Calu3 (cell line): Measurements from ENCODE around the gene CARMIL1. TPM values are rescaled to one million over a fixed set of nuclear protein-coding genes. Genes with fewer than 3 reads are reported as not detected.
A peak's percentile ranks its signal among the peaks of the same experiment; 100 is the strongest.

Experiments used
- BruUV-seq: library from RNA; stranded (reverse); fragments of 400-500 nt; replicated peaks from 2 replicates; lab custom pipeline; 2021; lab: Mats Ljungman, UMichigan
- CTCF ChIA-PET: fragments of 300-600 bp; sonication (Branson Sonifier 250); formaldehyde crosslinking; loops from one replicate; lab custom pipeline; 2022; ENCODE audit warnings: antibody characterized with exemption; lab: Charles Lee
- DNase-seq: peaks from one replicate; pipeline ENCODE4 v3.0.0; 2022
- H3K27ac Mint-ChIP-seq: one replicate; pipeline ENCODE4 v1.8.0; 2022; ENCODE audit warnings: mixed read lengths; ENCODE audit not compliant: unreplicated experiment
- H3K27me3 Mint-ChIP-seq: one replicate; pipeline ENCODE4 v1.8.0; 2022; ENCODE audit warnings: mixed read lengths; ENCODE audit not compliant: unreplicated experiment
- H3K36me3 Mint-ChIP-seq: one replicate; pipeline ENCODE4 v1.8.0; 2022; ENCODE audit warnings: mild to moderate bottlenecking, moderate library complexity, mixed read lengths; ENCODE audit not compliant: insufficient read depth, unreplicated experiment
- H3K4me1 Mint-ChIP-seq: one replicate; pipeline ENCODE4 v1.8.0; 2022; ENCODE audit warnings: mild to moderate bottlenecking, low read depth, mixed read lengths; ENCODE audit not compliant: unreplicated experiment
- H3K4me3 Mint-ChIP-seq: one replicate; pipeline ENCODE4 v1.8.0; 2022; ENCODE audit warnings: mild to moderate bottlenecking, low read depth, moderate library complexity, mixed read lengths; ENCODE audit not compliant: unreplicated experiment
- H3K9me3 Mint-ChIP-seq: one replicate; pipeline ENCODE4 v1.8.0; 2022; ENCODE audit warnings: low read depth, mixed read lengths; ENCODE audit not compliant: unreplicated experiment
- intact Hi-C: fragments of 100-400 bp; cut with micrococcal nuclease; formaldehyde crosslinking; loops from one replicate; pipeline ENCODE4 v1.10.0; 2022; ENCODE audit not compliant: unreplicated experiment
- total RNA-seq: library from RNA; stranded (reverse); gene quantifications from 2 replicates; pipeline ENCODE4 v1.2.3, GENCODE V29; 2022
- TF ChIP-seq, protein P1 (sequence below): fragments of 200-600 bp; IDR thresholded peaks from one replicate; pipeline ENCODE4 v1.8.0; 2022; ENCODE audit warnings: antibody characterized with exemption; ENCODE audit not compliant: unreplicated experiment

CARMIL1 gene
- total RNA-seq, 1 experiment from 2014 or later, result 92.4 TPM

DNA sequence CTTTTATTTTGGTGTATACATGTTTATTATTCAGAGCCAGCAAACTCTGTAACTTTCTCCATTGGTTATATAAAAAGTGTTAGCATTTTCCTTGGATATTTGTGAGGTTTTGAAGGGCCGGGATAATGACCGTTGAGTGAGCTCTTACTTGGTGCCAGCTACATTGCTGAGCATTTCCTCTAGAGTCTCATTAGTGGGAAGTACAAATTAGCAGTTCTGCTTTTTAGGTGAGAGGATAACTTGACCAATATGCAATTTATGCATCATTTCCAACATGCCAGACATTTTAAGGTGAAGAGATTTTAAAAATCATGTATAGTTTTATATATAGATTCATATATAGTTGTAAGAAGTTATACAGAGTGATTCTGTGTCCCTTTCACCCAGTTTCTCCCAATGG lies 84.3 kb downstream of the CARMIL1 start:
- BruUV-seq, result no TSS peak
- H3K27me3 Mint-ChIP-seq, result no peaks in the 10 kb centered on the region
- DNase-seq, result no peak
- no peak overlapping the region for H3K4me3 Mint-ChIP-seq
- TF ChIP-seq, protein P1, sequence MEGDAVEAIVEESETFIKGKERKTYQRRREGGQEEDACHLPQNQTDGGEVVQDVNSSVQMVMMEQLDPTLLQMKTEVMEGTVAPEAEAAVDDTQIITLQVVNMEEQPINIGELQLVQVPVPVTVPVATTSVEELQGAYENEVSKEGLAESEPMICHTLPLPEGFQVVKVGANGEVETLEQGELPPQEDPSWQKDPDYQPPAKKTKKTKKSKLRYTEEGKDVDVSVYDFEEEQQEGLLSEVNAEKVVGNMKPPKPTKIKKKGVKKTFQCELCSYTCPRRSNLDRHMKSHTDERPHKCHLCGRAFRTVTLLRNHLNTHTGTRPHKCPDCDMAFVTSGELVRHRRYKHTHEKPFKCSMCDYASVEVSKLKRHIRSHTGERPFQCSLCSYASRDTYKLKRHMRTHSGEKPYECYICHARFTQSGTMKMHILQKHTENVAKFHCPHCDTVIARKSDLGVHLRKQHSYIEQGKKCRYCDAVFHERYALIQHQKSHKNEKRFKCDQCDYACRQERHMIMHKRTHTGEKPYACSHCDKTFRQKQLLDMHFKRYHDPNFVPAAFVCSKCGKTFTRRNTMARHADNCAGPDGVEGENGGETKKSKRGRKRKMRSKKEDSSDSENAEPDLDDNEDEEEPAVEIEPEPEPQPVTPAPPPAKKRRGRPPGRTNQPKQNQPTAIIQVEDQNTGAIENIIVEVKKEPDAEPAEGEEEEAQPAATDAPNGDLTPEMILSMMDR, result no peak
- no peaks in the 10 kb centered on the region for H3K9me3 Mint-ChIP-seq
- intact Hi-C loops, result no loop called here
- H3K36me3 Mint-ChIP-seq, result peaks cover 5% of the 10 kb centered on the region
- peaks cover 69% of the 10 kb centered on the region for H3K4me1 Mint-ChIP-seq
- CTCF ChIA-PET, result interaction anchor here (1.5 kb wide), 1 partner anchor 85 kb away, joined by 5 read pairs; the partner anchor contains the start of gene CARMIL1
- H3K27ac Mint-ChIP-seq, result no peak overlapping the region

DNA sequence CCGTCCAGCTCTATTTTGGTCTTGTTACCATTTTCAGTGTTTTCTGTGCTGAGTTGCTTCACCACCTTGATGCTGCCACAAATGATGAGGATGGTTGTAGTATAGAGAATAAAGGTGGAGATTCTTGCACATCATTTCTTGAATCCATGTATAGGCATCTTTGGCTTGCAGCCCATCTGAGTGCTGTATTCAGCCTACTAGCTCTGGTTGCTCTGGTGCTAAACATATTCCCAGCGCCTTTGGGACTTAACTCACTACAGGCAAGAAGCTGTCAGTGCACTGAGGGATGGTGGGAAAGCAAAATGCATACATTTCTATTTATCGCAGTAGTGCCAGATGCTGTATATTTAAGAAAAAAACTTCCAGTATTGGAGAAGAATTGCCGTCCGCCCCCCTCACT lies 86.0 kb downstream of the CARMIL1 start:
- BruUV-seq, result no TSS peak
- intact Hi-C loops, result loop anchor here (5.0 kb wide), 1 partner anchor 107 kb away; no protein-coding TSS in a partner anchor
- TF ChIP-seq, protein P1, result no peak
- Mint-ChIP-seq H3K4me3 (no peak overlapping the region), H3K4me1 (peaks cover 69% of the 10 kb centered on the region), H3K27me3 (no peaks in the 10 kb centered on the region), H3K27ac (no peak overlapping the region), H3K36me3 (peaks cover 2% of the 10 kb centered on the region), H3K9me3 (no peaks in the 10 kb centered on the region)
- CTCF ChIA-PET, result interaction anchor here (1.3 kb wide), 1 partner anchor 9 kb away, joined by 4 read pairs; no protein-coding TSS in a partner anchor
- DNase-seq, result no peak

- BruUV-seq, result no TSS peak
- no peaks in the 10 kb centered on the region for H3K36me3 Mint-ChIP-seq
- peaks cover 79% of the 10 kb centered on the region for H3K4me1 Mint-ChIP-seq
- no peaks in the 10 kb centered on the region for H3K27me3 Mint-ChIP-seq
- CTCF ChIA-PET, result interaction anchor here (0.9 to 1.4 kb wide), 7 partner anchors 9 to 104 kb away, joined by 3 to 6 read pairs (median 3); no protein-coding TSS in a partner anchor
- H3K9me3 Mint-ChIP-seq, result no peaks in the 10 kb centered on the region
- no peak for DNase-seq
- peak overlapping the region; percentile 25 for H3K4me3 Mint-ChIP-seq
- TF ChIP-seq, protein P1, result no peak
- intact Hi-C loops, result loop anchor here (5.0 kb wide), 1 partner anchor 105 kb away; no protein-coding TSS in a partner anchor
- peak overlapping the region; percentile 40 for H3K27ac Mint-ChIP-seq
These were observed 87.8 kb downstream of the CARMIL1 start for GRCh38 chr6:25366903-25367545.

DNA sequence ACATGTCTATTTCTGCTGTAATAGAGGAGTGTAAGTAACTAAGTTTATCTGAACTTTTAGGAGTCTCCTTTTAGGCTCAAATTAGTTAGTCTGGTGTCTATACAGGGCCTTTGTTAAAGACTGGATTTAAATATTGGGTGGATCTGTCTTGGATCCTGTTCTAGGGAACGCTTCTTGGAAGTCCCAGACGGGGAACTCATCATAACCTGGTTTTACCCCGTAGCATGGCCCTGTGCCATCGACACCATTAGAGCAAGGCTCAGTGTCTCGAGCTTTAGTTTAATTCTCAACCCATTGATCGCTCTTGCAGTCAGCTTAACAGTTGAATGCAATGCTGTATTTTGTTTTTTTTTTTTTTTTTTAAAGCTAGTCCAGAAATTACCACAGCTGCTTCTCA lies 89.9 kb downstream of the CARMIL1 start:
- peak overlapping the region; percentile 60 for H3K27ac Mint-ChIP-seq
- DNase-seq, result no peak
- H3K9me3 Mint-ChIP-seq, result no peaks in the 10 kb centered on the region
- peaks cover 79% of the 10 kb centered on the region for H3K4me1 Mint-ChIP-seq
- TF ChIP-seq, protein P1, result no peak
- CTCF ChIA-PET, result interaction anchor here (0.5 to 2.0 kb wide), 9 partner anchors 8 to 122 kb away, joined by 3 to 7 read pairs (median 3); partner anchors contain the start of gene CARMIL1
- peak overlapping the region; percentile 56 for H3K4me3 Mint-ChIP-seq
- intact Hi-C loops, result loop anchor here (5.0 kb wide), 1 partner anchor 103 kb away; no protein-coding TSS in a partner anchor
- H3K27me3 Mint-ChIP-seq, result no peaks in the 10 kb centered on the region
- BruUV-seq, result no TSS peak
- H3K36me3 Mint-ChIP-seq, result no peaks in the 10 kb centered on the region
